CD4-positive, alpha-beta memory T cell (primary cell): ENCODE results near the gene PTPRA. TPM values are rescaled to one million over a fixed set of nuclear protein-coding genes. Genes with fewer than 3 reads are reported as not detected.

ENCODE experiments used
- CTCF ChIA-PET: fragments of 350-600 bp; sonication (Branson Sonifier 250); formaldehyde crosslinking; loops from one replicate; lab custom pipeline; 2021; ENCODE audit warnings: inconsistent platforms; ENCODE audit not compliant: partially characterized antibody; lab: Charles Lee
- POLR2A ChIA-PET: fragments of 350-600 bp; sonication (Branson Sonifier 250); formaldehyde crosslinking; loops from one replicate; lab custom pipeline; 2021; ENCODE audit not compliant: partially characterized antibody; lab: Charles Lee
- DNase-seq, 5 donors: peaks; one replicate each; pipeline versions ENCODE4 v3.0.0 to v3.0.0-alpha.2; 2020 to 2022; ENCODE audit warnings: mixed read lengths in 1 of 5
- H3K27ac ChIP-seq: one replicate; pipeline ENCODE4 v1.7.0; 2013; ENCODE audit warnings: low read depth, low read length
- H3K27me3 ChIP-seq: 2 replicates; pipeline ENCODE4 v1.7.0; 2013; ENCODE audit warnings: mild to moderate bottlenecking, low read length, moderate library complexity; ENCODE audit not compliant: insufficient read depth
- H3K36me3 ChIP-seq: 2 replicates; pipeline ENCODE4 v1.7.0; 2013; ENCODE audit warnings: mild to moderate bottlenecking, low read length, moderate library complexity; ENCODE audit not compliant: insufficient read depth
- H3K4me1 ChIP-seq: 2 replicates; pipeline ENCODE4 v1.7.0; 2013; ENCODE audit warnings: mild to moderate bottlenecking, low read length, moderate library complexity; ENCODE audit not compliant: insufficient read depth
- H3K4me3 ChIP-seq, 2 donors: one replicate each; pipeline ENCODE4 v1.7.0; 2013; ENCODE audit warnings: low read length in 2 of 2, mild to moderate bottlenecking in 1 of 2
- H3K9me3 ChIP-seq, 2 donors: one replicate each; pipeline ENCODE4 v1.7.0; 2013; ENCODE audit warnings: low read length in 2 of 2, control low read depth in 1 of 2; ENCODE audit not compliant: control insufficient read depth in 1 of 2
- H3K27ac Mint-ChIP-seq, 7 donors: one replicate each; pipeline ENCODE4 v1.8.0; 2020 to 2021; ENCODE audit warnings: mixed read lengths in 7 of 7, mild to moderate bottlenecking in 6 of 7, inconsistent platforms in 3 of 7, moderate library complexity in 3 of 7
- H3K27me3 Mint-ChIP-seq, 2 donors: one replicate each; pipeline ENCODE4 v1.8.0; 2020 to 2021; ENCODE audit warnings: mixed read lengths in 2 of 2
- H3K36me3 Mint-ChIP-seq, 2 donors: one replicate each; pipeline ENCODE4 v1.8.0; 2020 to 2021; ENCODE audit warnings: mixed read lengths in 2 of 2, inconsistent platforms in 1 of 2, mild to moderate bottlenecking in 1 of 2
- H3K4me1 Mint-ChIP-seq, 4 donors: one replicate each; pipeline ENCODE4 v1.8.0; 2020 to 2021; ENCODE audit warnings: mixed read lengths in 4 of 4, mild to moderate bottlenecking in 1 of 4
- H3K4me3 Mint-ChIP-seq, 8 donors: one replicate each; pipeline ENCODE4 v1.8.0; 2020 to 2021; ENCODE audit warnings: mixed read lengths in 8 of 8, mild to moderate bottlenecking in 7 of 8, moderate library complexity in 6 of 8, inconsistent platforms in 3 of 8
- H3K9me3 Mint-ChIP-seq, 8 donors: one replicate each; pipeline ENCODE4 v1.8.0; 2020 to 2021; ENCODE audit warnings: mixed read lengths in 8 of 8, mild to moderate bottlenecking in 5 of 8, inconsistent platforms in 3 of 8, moderate library complexity in 1 of 8
- intact Hi-C: fragments of 100-400 bp; cut with micrococcal nuclease; formaldehyde crosslinking; loops from one replicate; pipeline ENCODE4 v1.15.1; 2023
- polyA plus RNA-seq, 2 donors: library from polyadenylated mRNA; unstranded; fragments of 300-500 nt; fragmentation: Illumina TruSeq; gene quantifications; one replicate each; pipeline ENCODE4 v1.2.3, GENCODE V29; 2021
- total RNA-seq, 2 experiments: library from RNA; stranded (reverse); gene quantifications; one replicate each; pipeline ENCODE4 v1.2.3, GENCODE V29; 2021

PTPRA gene
- total and polyA plus RNA-seq, 4 experiments from 2014 or later = 24.8 to 87.8 (median 64.7) TPM

- Histone ChIP-seq H3K4me1 (peaks cover 6% of the 10 kb centered on the region), H3K27me3 (peaks cover 16% of the 10 kb centered on the region), H3K27ac (no peak within 1 kb of the TSS), H3K4me3 (no peak within 1 kb of the TSS), H3K9me3 (no peaks in the 10 kb centered on the region), H3K36me3 (no peaks in the 10 kb centered on the region)
- Mint-ChIP-seq H3K27ac (no peak within 1 kb of the TSS), H3K27me3 (peaks cover 20 to 39% of the 10 kb centered on the region in 2 donors), H3K9me3 (peaks cover 0 to 2% (median 0%) of the 10 kb centered on the region in 8 donors), H3K4me3 (peak within 1 kb of the TSS in 5 of 8 donors; percentile 46 to 81 (median 73)), H3K36me3 (no peaks in the 10 kb centered on the region), H3K4me1 (peaks cover 0 to 7% (median 0%) of the 10 kb centered on the region in 4 donors)
- ChIA-PET CTCF (interaction anchor here (1.4 kb wide), 1 partner anchor 28 kb away, joined by 4 read pairs; no protein-coding TSS in a partner anchor), POLR2A (interaction anchor here (0.9 kb wide), 1 partner anchor 8 kb away, joined by 5 read pairs; no protein-coding TSS in a partner anchor)
- intact Hi-C loops = no loop called here
- DNase-seq = no peak
These were observed 211.2 kb downstream of the PTPRA start, which contains the start of gene AVP for GRCh38 chr20:3084283-3084985. TSS of gene AVP (minus strand) at chr20:3084724. CDS start at chr20:3084674, 50 bp downstream.

GRCh38 chr20:3084986-3085360 is 211.7 kb downstream of the PTPRA start:
- Mint-ChIP-seq H3K4me1 (peaks cover 0 to 7% (median 0%) of the 10 kb centered on the region in 4 donors), H3K4me3 (no peak overlapping the region), H3K27me3 (peaks cover 20 to 41% of the 10 kb centered on the region in 2 donors), H3K36me3 (no peaks in the 10 kb centered on the region), H3K27ac (no peak overlapping the region), H3K9me3 (peaks cover 0 to 2% (median 0%) of the 10 kb centered on the region in 8 donors)
- H3K4me3 ChIP-seq = no peak overlapping the region
- H3K36me3 ChIP-seq = no peaks in the 10 kb centered on the region
- H3K9me3 ChIP-seq = no peaks in the 10 kb centered on the region
- ChIA-PET CTCF (interaction anchor here (1.4 kb wide), 1 partner anchor 28 kb away, joined by 4 read pairs; no protein-coding TSS in a partner anchor), POLR2A (no interaction called here)
- peaks cover 6% of the 10 kb centered on the region for H3K4me1 ChIP-seq
- H3K27ac ChIP-seq = no peak overlapping the region
- H3K27me3 ChIP-seq = peaks cover 16% of the 10 kb centered on the region
- intact Hi-C loops = no loop called here
- no peak for DNase-seq

GRCh38 chr20:3085571-3086072 is 212.3 kb downstream of the PTPRA start:
- Mint-ChIP-seq H3K27me3 (peaks cover 19 to 43% of the 10 kb centered on the region in 2 donors), H3K4me3 (no peak overlapping the region), H3K4me1 (peaks cover 0 to 13% (median 2%) of the 10 kb centered on the region in 4 donors), H3K27ac (no peak overlapping the region), H3K36me3 (no peaks in the 10 kb centered on the region), H3K9me3 (peaks cover 0 to 2% (median 0%) of the 10 kb centered on the region in 8 donors)
- Histone ChIP-seq H3K9me3 (no peaks in the 10 kb centered on the region), H3K4me1 (peaks cover 6% of the 10 kb centered on the region), H3K27me3 (peaks cover 21% of the 10 kb centered on the region), H3K4me3 (no peak overlapping the region), H3K36me3 (no peaks in the 10 kb centered on the region), H3K27ac (no peak overlapping the region)
- DNase-seq = no peak
- ChIA-PET POLR2A (interaction anchor here (0.8 kb wide), 1 partner anchor 12 kb away, joined by 3 read pairs; no protein-coding TSS in a partner anchor), CTCF (interaction anchor here (1.4 to 2.3 kb wide), 2 partner anchors 29 kb away, joined by 4 to 7 read pairs; no protein-coding TSS in a partner anchor)
- intact Hi-C loops = no loop called here

- H3K27me3 ChIP-seq = peaks cover 13% of the 10 kb centered on the region
- no peak overlapping the region for H3K27ac ChIP-seq
- H3K36me3 ChIP-seq = no peaks in the 10 kb centered on the region
- H3K9me3 Mint-ChIP-seq = peaks cover 0 to 2% (median 0%) of the 10 kb centered on the region in 8 donors
- CTCF ChIA-PET = interaction anchor here (0.9 to 2.3 kb wide), 3 partner anchors 9 to 26 kb away, joined by 3 to 7 read pairs (median 4); no protein-coding TSS in a partner anchor
- POLR2A ChIA-PET = no interaction called here
- intact Hi-C loops = no loop called here
- no peak overlapping the region for H3K4me3 ChIP-seq
- no peak for DNase-seq
- H3K9me3 ChIP-seq = no peaks in the 10 kb centered on the region
- H3K27ac Mint-ChIP-seq = no peak overlapping the region
- H3K27me3 Mint-ChIP-seq = peaks cover 8 to 36% of the 10 kb centered on the region in 2 donors
- peaks cover 5 to 14% (median 8%) of the 10 kb centered on the region in 4 donors for H3K4me1 Mint-ChIP-seq
- H3K36me3 Mint-ChIP-seq = no peaks in the 10 kb centered on the region
- H3K4me3 Mint-ChIP-seq = no peak overlapping the region
- peaks cover 10% of the 10 kb centered on the region for H3K4me1 ChIP-seq
These were observed 214.8 kb downstream of the PTPRA start for GRCh38 chr20:3088031-3088430.

Other genes with a start within 250 kb of the PTPRA start
- 100 to 1,000 TPM; 258 to 270 TPM for gene NOP56, start 220.8 kb upstream of the PTPRA start, total RNA-seq
- 100 to 1,000 TPM in 1 of 2 donors, 10 to 100 TPM in 1; 83.4 to 136 TPM for gene NOP56, start 220.8 kb upstream of the PTPRA start, polyA plus RNA-seq
- gene IDH3B, start 209.3 kb upstream of the PTPRA start, total RNA-seq = 10 to 100 TPM; 93.3 to 96.5 TPM
- 100 to 1,000 TPM in 1 of 2 donors, 10 to 100 TPM in 1; 88.1 to 132 TPM for gene IDH3B, start 209.3 kb upstream of the PTPRA start, polyA plus RNA-seq
- 1 to 10 TPM; 2.8 to 3.1 TPM for gene EBF4, start 180.7 kb upstream of the PTPRA start, total RNA-seq
- under 1 TPM in 1 of 2 donors, not detected in 1; 0.65 TPM for gene EBF4, start 180.7 kb upstream of the PTPRA start, polyA plus RNA-seq
- not detected for gene CPXM1, start 72.9 kb upstream of the PTPRA start, total RNA-seq
- not detected for gene CPXM1, start 72.9 kb upstream of the PTPRA start, polyA plus RNA-seq
- not detected for gene C20orf141, start 58.5 kb upstream of the PTPRA start, total RNA-seq
- not detected for gene C20orf141, start 58.5 kb upstream of the PTPRA start, polyA plus RNA-seq
- gene TMEM239, start 57.1 kb upstream of the PTPRA start, total RNA-seq = not detected
- not detected for gene TMEM239, start 57.1 kb upstream of the PTPRA start, polyA plus RNA-seq
- gene PCED1A, start 32.8 kb upstream of the PTPRA start, total RNA-seq = 10 to 100 TPM; 82.8 to 83.1 TPM
- gene PCED1A, start 32.8 kb upstream of the PTPRA start, polyA plus RNA-seq = 10 to 100 TPM; 17.9 to 18.1 TPM
- gene VPS16, start 32.7 kb upstream of the PTPRA start, total RNA-seq = 10 to 100 TPM; 57.2 to 61.1 TPM
- gene VPS16, start 32.7 kb upstream of the PTPRA start, polyA plus RNA-seq = 10 to 100 TPM; 38.3 to 44.6 TPM
- gene GNRH2, start 170.1 kb downstream of the PTPRA start, total RNA-seq = 1 to 10 TPM; 1.2 to 1.9 TPM
- gene GNRH2, start 170.1 kb downstream of the PTPRA start, polyA plus RNA-seq = not detected
- gene MRPS26, start 172.6 kb downstream of the PTPRA start, total RNA-seq = 10 to 100 TPM; 31.6 to 32.2 TPM
- 10 to 100 TPM; 64.0 to 66.4 TPM for gene MRPS26, start 172.6 kb downstream of the PTPRA start, polyA plus RNA-seq
- 1 to 10 TPM in 1 of 2 experiments, not detected in 1; 1.5 TPM for gene OXT, start 198.1 kb downstream of the PTPRA start, total RNA-seq
- under 1 TPM in 1 of 2 donors, not detected in 1; 1.00 TPM for gene OXT, start 198.1 kb downstream of the PTPRA start, polyA plus RNA-seq
- gene AVP, start 211.2 kb downstream of the PTPRA start, total RNA-seq = not detected
- not detected for gene AVP, start 211.2 kb downstream of the PTPRA start, polyA plus RNA-seq